Eye (tissue), 1 donor: Measurements from ENCODE around the gene BRD7.

ENCODE experiments used
- DNase-seq: peaks from one replicate; pipeline ENCODE4 v3.0.0-alpha.2; 2015

The BRD7 gene

GRCh38 chr16:50288026-50288425 is 80.8 kb downstream of the BRD7 start:
- DNase-seq: no peak

- no peak for DNase-seq
Measured at GRCh38 chr16:50286681-50287080, 82.1 kb downstream of the BRD7 start.

- no peak for DNase-seq
Measured at GRCh38 chr16:50285406-50286003, 83.3 kb downstream of the BRD7 start.

- DNase-seq: no peak
Measured at GRCh38 chr16:50284131-50284911, 84.5 kb downstream of the BRD7 start.

- no peak for DNase-seq
Measured at GRCh38 chr16:50282955-50283631, 85.7 kb downstream of the BRD7 start.

GRCh38 chr16:50282010-50282538 is 86.7 kb downstream of the BRD7 start:
- DNase-seq: no peak

GRCh38 chr16:50281391-50282009 is 87.3 kb downstream of the BRD7 start:
- DNase-seq: no peak

GRCh38 chr16:50280932-50281331 is 87.9 kb downstream of the BRD7 start:
- DNase-seq: no peak

GRCh38 chr16:50279504-50279865 is 89.3 kb downstream of the BRD7 start:
- DNase-seq: no peak

- DNase-seq: no peak
Measured at GRCh38 chr16:50278251-50278650, 90.5 kb downstream of the BRD7 start.

GRCh38 chr16:50276801-50277555 is 91.8 kb downstream of the BRD7 start:
- DNase-seq: no peak

- DNase-seq: no peak
Measured at GRCh38 chr16:50276326-50276640, 92.5 kb downstream of the BRD7 start.

- no peak for DNase-seq
Measured at GRCh38 chr16:50275428-50276325, 93.1 kb downstream of the BRD7 start.

GRCh38 chr16:50275098-50275415 is 93.7 kb downstream of the BRD7 start:
- no peak for DNase-seq

- DNase-seq: no peak
Measured at GRCh38 chr16:50274326-50275097, 94.3 kb downstream of the BRD7 start.

- no peak for DNase-seq
Measured at GRCh38 chr16:50273888-50274325, 94.9 kb downstream of the BRD7 start.

- no peak for DNase-seq
Measured at GRCh38 chr16:50273382-50273690, 95.5 kb downstream of the BRD7 start.

GRCh38 chr16:50272687-50273381 is 96.0 kb downstream of the BRD7 start:
- no peak for DNase-seq

- no peak for DNase-seq
Measured at GRCh38 chr16:50272111-50272571, 96.6 kb downstream of the BRD7 start.
